HepG2 (cell line): ENCODE results near the gene HSPA1A. TPM values are rescaled to one million over a fixed set of nuclear protein-coding genes. Genes with fewer than 3 reads are reported as not detected.

ENCODE experiments used
- ATAC-seq: fragments of 200-7000 bp; cut with Tn5 transposase; 3 replicates; pipeline ENCODE4 v1.9.1; 2020; ENCODE audit warnings: mild to moderate bottlenecking, moderate library complexity
- BruUV-seq: library from RNA; stranded (reverse); fragments of 400-500 nt; replicated peaks from 2 replicates; lab custom pipeline; 2021; lab: Mats Ljungman, UMichigan
- CTCF ChIA-PET: fragments of 300-600 bp; formaldehyde crosslinking; extraction: SDS; loops from one replicate; lab custom pipeline; 2021; ENCODE audit warnings: low total read pairs, inconsistent platforms, low intra/inter-chr PET ratio; lab: Yijun Ruan, JAX
- POLR2A ChIA-PET: fragments of 350-600 bp; sonication (Branson Sonifier 250); formaldehyde crosslinking; loops from one replicate; lab custom pipeline; 2020; ENCODE audit warnings: antibody characterized with exemption, inconsistent platforms; lab: Yijun Ruan, JAX
- DNase-seq: peaks from one replicate; pipeline ENCODE4 v3.0.0-alpha.2; 2015; ENCODE audit warnings: low spot score
- FAIRE-seq: peaks from 3 replicates; lab custom pipeline; 2011; peaks lifted over from hg19 to GRCh38; lab: Jason Lieb, UNC
- H2AFZ ChIP-seq: one replicate; pipeline ENCODE4 v1.6.1; 2011; ENCODE audit warnings: low read length, inconsistent platforms
- H3K27ac ChIP-seq: fragments of 300-600 bp; 3 replicates; pipeline ENCODE4 v1.8.0; 2011; ENCODE audit warnings: mixed run types, mild to moderate bottlenecking, mixed read lengths, low read length, inconsistent platforms; ENCODE audit not compliant: insufficient read depth; ENCODE audit errors: extremely low read length
- H3K27me3 ChIP-seq, 2 experiments: fragments of 200-600 bp in 1 of 2; 2 replicates in 1 of 2; 3 replicates in 1 of 2; pipeline versions ENCODE4 v1.6.0 to v1.8.0; 2011; ENCODE audit warnings: low read length in 2 of 2, mild to moderate bottlenecking in 2 of 2, moderate library complexity in 2 of 2, inconsistent platforms in 1 of 2; ENCODE audit not compliant: insufficient read depth in 2 of 2, control insufficient read depth in 1 of 2
- H3K36me3 ChIP-seq, 2 experiments: fragments of 200-600 bp in 1 of 2; replicated peaks in 1 of 2; 2 replicates in 1 of 2; 3 replicates in 1 of 2; pipeline versions ENCODE4 v1.5.1 to v1.8.0; 2011; ENCODE audit warnings: low read length in 2 of 2, inconsistent platforms in 1 of 2; ENCODE audit not compliant: insufficient read depth in 2 of 2, control insufficient read depth in 1 of 2
- H3K4me1 ChIP-seq: 2 replicates; pipeline ENCODE4 v1.5.1; 2012; ENCODE audit warnings: low read length, inconsistent platforms; ENCODE audit not compliant: insufficient read depth
- H3K4me2 ChIP-seq: 2 replicates; pipeline ENCODE4 v1.6.0; 2011; ENCODE audit warnings: low read depth, low read length, inconsistent platforms
- H3K4me3 ChIP-seq, 3 experiments: fragments of 200-600 bp in 1 of 3; sonication (generic), shearing (Covaris generic) in 1 of 3; replicated peaks in 1 of 3; 2 replicates each; pipeline ENCODE4 v1.5.1; 2011 to 2016; ENCODE audit warnings: low read length in 3 of 3, inconsistent platforms in 2 of 3, low read depth in 2 of 3, mild to moderate bottlenecking in 2 of 3, control low read depth in 1 of 3, mixed read lengths in 1 of 3; ENCODE audit not compliant: insufficient read depth in 1 of 3
- H3K79me2 ChIP-seq: one replicate; pipeline ENCODE4 v1.6.1; 2011; ENCODE audit warnings: low read length, inconsistent platforms; ENCODE audit not compliant: insufficient read depth
- H3K9ac ChIP-seq: 2 replicates; pipeline ENCODE4 v1.6.0; 2011; ENCODE audit warnings: mild to moderate bottlenecking, low read depth, low read length, inconsistent platforms; ENCODE audit not compliant: insufficient read depth
- H3K9me3 ChIP-seq: 2 replicates; pipeline ENCODE4 v1.5.1; 2012; ENCODE audit warnings: mild to moderate bottlenecking, low read length
- H4K20me1 ChIP-seq: 2 replicates; pipeline ENCODE4 v1.6.0; 2011; ENCODE audit warnings: inconsistent platforms, mild to moderate bottlenecking, low read length, moderate library complexity; ENCODE audit not compliant: insufficient read depth
- EP300 ChIP-seq, 3 experiments: sonication (generic) in 1 of 3; formaldehyde crosslinking in 1 of 3; IDR thresholded peaks; 2 replicates each; pipeline versions ENCODE4 v1.5.1 to v1.6.1; 2011 to 2020; ENCODE audit warnings: low read depth in 2 of 3, low read length in 2 of 3, borderline replicate concordance in 1 of 3, improper control_type of control experiment in 1 of 3, mild to moderate bottlenecking in 1 of 3, missing genetic modification reagents in 1 of 3, moderate library complexity in 1 of 3
- GZF1 ChIP-seq: sonication (generic); formaldehyde crosslinking; IDR thresholded peaks from 2 replicates; pipeline ENCODE4 v1.5.1; 2020; ENCODE audit warnings: mild to moderate bottlenecking, missing genetic modification reagents
- HMGXB4 ChIP-seq, 2 experiments: sonication (generic) in 1 of 2; formaldehyde crosslinking in 1 of 2; IDR thresholded peaks; 2 replicates each; pipeline versions ENCODE4 v1.4.0 to v1.6.1; 2018 to 2020; ENCODE audit warnings: missing genetic modification reagents in 2 of 2, borderline replicate concordance in 1 of 2, low read depth in 1 of 2, mild to moderate bottlenecking in 1 of 2, missing biosample characterization in 1 of 2
- NR2F1 ChIP-seq, 2 experiments: fragments of 450-650 bp in 1 of 2; formaldehyde crosslinking in 1 of 2; IDR thresholded peaks; 2 replicates each; pipeline versions ENCODE4 v1.5.0 to v1.6.1; 2016 to 2020; ENCODE audit warnings: mild to moderate bottlenecking in 1 of 2, missing compliant biosample characterization in 1 of 2, missing genetic modification reagents in 1 of 2, moderate library complexity in 1 of 2
- ONECUT2 ChIP-seq: sonication (generic); formaldehyde crosslinking; IDR thresholded peaks from 2 replicates; pipeline ENCODE4 v1.4.0; 2020; ENCODE audit warnings: missing genetic modification reagents
- REPIN1 ChIP-seq: sonication (generic); formaldehyde crosslinking; IDR thresholded peaks from 2 replicates; pipeline ENCODE4 v1.8.0; 2022; ENCODE audit warnings: missing genetic modification reagents, low read depth, mild to moderate bottlenecking, borderline replicate concordance
- ZFP41 ChIP-seq: sonication (generic); formaldehyde crosslinking; IDR thresholded peaks from 2 replicates; pipeline ENCODE4 v1.4.0; 2020; ENCODE audit warnings: mild to moderate bottlenecking, missing genetic modification reagents, borderline replicate concordance
- ZNF512B ChIP-seq: sonication (generic); formaldehyde crosslinking; IDR thresholded peaks from 2 replicates; pipeline ENCODE4 v1.5.1; 2020; ENCODE audit warnings: missing genetic modification reagents, mild to moderate bottlenecking, borderline replicate concordance
- ZNF749 ChIP-seq: sonication (generic); formaldehyde crosslinking; IDR thresholded peaks from 2 replicates; pipeline ENCODE4 v1.8.0; 2022; ENCODE audit warnings: mild to moderate bottlenecking, missing genetic modification reagents, moderate library complexity, borderline replicate concordance
- WGBS: methylation state at CpG from one replicate; pipeline ENCODE4 v1.1.6; 2017; ENCODE audit warnings: low lambda C conversion rate; 5-methylcytosine and 5-hydroxymethylcytosine counted together
- in situ Hi-C: cut with HindIII; loops from 2 replicates; pipeline ENCODE4 v1.10.0; 2017; ENCODE audit warnings: low pct_unique_long_range_greater_than_20kb; ENCODE audit not compliant: extremely low pct_ligation_motif_present
- intact Hi-C: fragments of 100-400 bp; cut with micrococcal nuclease; formaldehyde crosslinking; loops from one replicate; pipeline ENCODE4 v1.10.0; 2022; ENCODE audit not compliant: unreplicated experiment
- polyA plus RNA-seq, 8 experiments: library from polyadenylated mRNA; depleted of rRNA in 3 of 8; stranded (reverse) in 7 of 8; unstranded in 1 of 8; fragments of >200 nt; fragmentation: Illumina TruSeq in 4 of 8; extraction: Trizol in 4 of 8; gene quantifications; 2 replicates each; pipeline versions ENCODE4 v1.2.1 to v1.2.3, GENCODE V29; 2011 to 2016; ENCODE audit warnings: low read depth in 4 of 8, missing spikeins in 1 of 8, mixed read lengths in 1 of 8; ENCODE audit not compliant: insufficient read depth in 1 of 8
- total RNA-seq, 5 experiments: library from RNA; depleted of rRNA; stranded (reverse); fragments of >200 nt; fragmentation: Illumina TruSeq; extraction: Trizol; gene quantifications; 2 replicates each; pipeline ENCODE4 v1.2.3, GENCODE V29; 2016; ENCODE audit warnings: low read depth in 1 of 5
- TF ChIP-seq, protein P1 (sequence below): sonication (generic); formaldehyde crosslinking; IDR thresholded peaks from 2 replicates; pipeline ENCODE4 v1.4.0; 2020; ENCODE audit warnings: missing genetic modification reagents
- TF ChIP-seq, protein P2 (sequence below): sonication (generic); formaldehyde crosslinking; IDR thresholded peaks from 2 replicates; pipeline ENCODE4 v1.5.0; 2020; ENCODE audit warnings: mild to moderate bottlenecking, missing genetic modification reagents, borderline replicate concordance

The HSPA1A gene
- total and polyA plus RNA-seq, 2 of the 13 experiments (the other 11 are each of a cell fraction or from before 2014, with no cell fraction given) = 44.5 to 85.0 TPM

DNA sequence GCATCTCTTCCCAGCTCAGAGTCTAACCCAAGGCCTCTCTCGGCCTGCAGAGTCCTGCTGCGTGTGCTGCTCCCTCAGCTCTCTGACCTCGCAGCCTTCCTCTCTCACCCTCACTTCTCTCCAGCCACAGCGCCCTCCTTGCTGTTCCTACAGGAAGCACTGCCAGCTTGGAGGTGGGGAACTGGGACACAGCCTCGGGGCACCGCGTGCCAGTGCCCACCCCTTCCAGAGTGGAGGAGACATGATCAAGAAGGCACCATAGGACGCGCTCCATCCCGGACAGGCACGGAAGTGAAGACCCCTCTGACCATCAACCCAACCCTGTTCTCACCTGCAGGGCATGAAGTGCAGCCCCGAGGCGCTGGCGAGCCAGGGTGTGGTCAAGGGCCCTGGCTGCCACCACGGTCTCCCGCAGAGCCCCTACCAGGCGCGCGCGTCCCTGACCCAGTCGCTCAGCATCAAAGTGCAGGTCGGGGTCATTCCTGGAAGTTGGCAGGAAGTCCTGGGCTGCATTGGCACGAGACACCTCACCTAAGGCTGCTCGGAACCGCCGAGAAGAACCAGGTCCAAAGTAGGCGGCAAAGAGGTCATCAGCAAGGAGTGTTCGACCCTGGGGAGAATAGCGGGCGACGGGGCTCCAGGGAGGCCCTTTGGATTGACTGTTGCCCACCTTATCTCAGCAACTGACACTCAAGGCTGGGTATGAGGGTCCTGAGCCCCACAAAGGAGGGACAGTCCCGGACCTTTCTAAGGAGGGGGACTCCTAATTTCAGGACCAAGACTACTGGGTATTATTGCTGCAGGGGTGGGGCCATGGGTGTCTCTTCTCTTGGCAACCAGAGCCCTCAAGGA lies 39.5 kb upstream of the HSPA1A start:
- DNase-seq (no peak), ATAC-seq (peak; percentile 27), FAIRE-seq (no peak)
- Histone ChIP-seq H4K20me1 (no peaks in the 10 kb centered on the region), H3K4me2 (peak overlapping the region; percentile 88), H3K4me1 (peaks cover 57% of the 10 kb centered on the region), H3K27me3 (no peaks in the 10 kb centered on the region), H2AFZ (no peak overlapping the region), H3K4me3 (peak overlapping the region; percentile 35 to 72 (median 45); a peak in 5 of 6 replicates), H3K9me3 (no peaks in the 10 kb centered on the region), H3K36me3 (peaks cover 14% of the 10 kb centered on the region in 2 experiments; a peak in 4 of 5 replicates), H3K9ac (peak overlapping the region; percentile 62), H3K79me2 (no peaks in the 10 kb centered on the region), H3K27ac (no peak overlapping the region)
- CTCF ChIA-PET = no interaction called here
- intact Hi-C loops (loop anchor here (10.0 kb wide), 1 partner anchor 149 kb away; the partner anchor contains the start of gene C2), in situ Hi-C loops (no loop called here)
- POLR2A ChIA-PET = interaction anchor here (1.0 to 9.0 kb wide), 20 partner anchors 8 to 175 kb away, joined by 3 to 279 read pairs (median 6); partner anchors contain the start of genes ABHD16A, APOM, BAG6 and CLIC1
- no TSS peak for BruUV-seq
- WGBS = 40% methylated on average over 22 of the region's 32 CpGs
- TF ChIP-seq REPIN1 (no peak), ZNF749 (CRISPR knock-in tag) (no peak), ONECUT2 (CRISPR knock-in tag) (no peak), HMGXB4 (CRISPR knock-in tag; IDR thresholded peaks at IDR 0.05; ENCODE audit: borderline replicate concordance in 1 of 2, low read depth in 1 of 2) (peak in 1 of 2 experiments; percentile 13; a peak in 2 of 4 replicates), NR2F1 (CRISPR knock-in tag; IDR thresholded peaks at IDR 0.05) (peak; percentile 25 to 72; a peak in 2 of 4 replicates), ZNF512B (CRISPR knock-in tag) (no peak), EP300 (IDR thresholded peaks at IDR 0.05; ENCODE audit: low read depth in 2 of 2, low read length in 2 of 2) (no peak), EP300 (CRISPR knock-in tag; IDR thresholded peaks at IDR 0.05; ENCODE audit: borderline replicate concordance) (no peak; the same call in 1 of the 2 replicates), GZF1 (peak; percentile 44; the same call in 1 of the 2 replicates), ZFP41 (CRISPR knock-in tag) (no peak)
- TF ChIP-seq, protein P1, sequence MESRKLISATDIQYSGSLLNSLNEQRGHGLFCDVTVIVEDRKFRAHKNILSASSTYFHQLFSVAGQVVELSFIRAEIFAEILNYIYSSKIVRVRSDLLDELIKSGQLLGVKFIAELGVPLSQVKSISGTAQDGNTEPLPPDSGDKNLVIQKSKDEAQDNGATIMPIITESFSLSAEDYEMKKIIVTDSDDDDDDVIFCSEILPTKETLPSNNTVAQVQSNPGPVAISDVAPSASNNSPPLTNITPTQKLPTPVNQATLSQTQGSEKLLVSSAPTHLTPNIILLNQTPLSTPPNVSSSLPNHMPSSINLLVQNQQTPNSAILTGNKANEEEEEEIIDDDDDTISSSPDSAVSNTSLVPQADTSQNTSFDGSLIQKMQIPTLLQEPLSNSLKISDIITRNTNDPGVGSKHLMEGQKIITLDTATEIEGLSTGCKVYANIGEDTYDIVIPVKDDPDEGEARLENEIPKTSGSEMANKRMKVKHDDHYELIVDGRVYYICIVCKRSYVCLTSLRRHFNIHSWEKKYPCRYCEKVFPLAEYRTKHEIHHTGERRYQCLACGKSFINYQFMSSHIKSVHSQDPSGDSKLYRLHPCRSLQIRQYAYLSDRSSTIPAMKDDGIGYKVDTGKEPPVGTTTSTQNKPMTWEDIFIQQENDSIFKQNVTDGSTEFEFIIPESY (CRISPR knock-in tag) = peak; percentile 53; the same call in 1 of the 2 replicates
- TF ChIP-seq, protein P2, sequence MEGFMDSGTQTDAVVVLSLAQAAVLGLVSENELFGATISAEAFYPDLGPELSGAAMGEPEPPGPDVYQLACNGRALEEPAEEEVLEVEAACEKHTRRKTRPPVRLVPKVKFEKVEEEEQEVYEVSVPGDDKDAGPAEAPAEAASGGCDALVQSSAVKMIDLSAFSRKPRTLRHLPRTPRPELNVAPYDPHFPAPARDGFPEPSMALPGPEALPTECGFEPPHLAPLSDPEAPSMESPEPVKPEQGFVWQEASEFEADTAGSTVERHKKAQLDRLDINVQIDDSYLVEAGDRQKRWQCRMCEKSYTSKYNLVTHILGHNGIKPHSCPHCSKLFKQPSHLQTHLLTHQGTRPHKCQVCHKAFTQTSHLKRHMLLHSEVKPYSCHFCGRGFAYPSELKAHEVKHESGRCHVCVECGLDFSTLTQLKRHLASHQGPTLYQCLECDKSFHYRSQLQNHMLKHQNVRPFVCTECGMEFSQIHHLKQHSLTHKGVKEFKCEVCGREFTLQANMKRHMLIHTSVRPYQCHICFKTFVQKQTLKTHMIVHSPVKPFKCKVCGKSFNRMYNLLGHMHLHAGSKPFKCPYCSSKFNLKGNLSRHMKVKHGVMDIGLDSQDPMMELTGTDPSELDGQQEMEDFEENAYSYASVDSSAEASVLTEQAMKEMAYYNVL (CRISPR knock-in tag) = no peak
